Upper lobe of left lung (tissue), 4 donors: ENCODE results near the gene PRC1.

ENCODE experiments used
- POLR2A ChIP-seq, 4 donors: fragments of 450-650 bp; IDR thresholded peaks; one replicate each; pipeline ENCODE4 v1.5.1; 2016 to 2017; ENCODE audit warnings: antibody characterized with exemption in 4 of 4, mild to moderate bottlenecking in 2 of 4
- POLR2AphosphoS5 ChIP-seq, 2 donors: sonication (generic); formaldehyde crosslinking; IDR thresholded peaks; one replicate each; pipeline ENCODE4 v1.5.1; 2017; ENCODE audit warnings: antibody characterized with exemption in 2 of 2
- TF ChIP-seq, protein P1 (sequence below), 6 experiments: fragments of 450-650 bp in 4 of 6; fragments of 200-600 bp in 2 of 6; sonication (generic) in 2 of 6; IDR thresholded peaks; one replicate each; pipeline ENCODE4 v1.5.1; 2016 to 2019; ENCODE audit warnings: antibody characterized with exemption in 6 of 6

- TF ChIP-seq, protein P1, sequence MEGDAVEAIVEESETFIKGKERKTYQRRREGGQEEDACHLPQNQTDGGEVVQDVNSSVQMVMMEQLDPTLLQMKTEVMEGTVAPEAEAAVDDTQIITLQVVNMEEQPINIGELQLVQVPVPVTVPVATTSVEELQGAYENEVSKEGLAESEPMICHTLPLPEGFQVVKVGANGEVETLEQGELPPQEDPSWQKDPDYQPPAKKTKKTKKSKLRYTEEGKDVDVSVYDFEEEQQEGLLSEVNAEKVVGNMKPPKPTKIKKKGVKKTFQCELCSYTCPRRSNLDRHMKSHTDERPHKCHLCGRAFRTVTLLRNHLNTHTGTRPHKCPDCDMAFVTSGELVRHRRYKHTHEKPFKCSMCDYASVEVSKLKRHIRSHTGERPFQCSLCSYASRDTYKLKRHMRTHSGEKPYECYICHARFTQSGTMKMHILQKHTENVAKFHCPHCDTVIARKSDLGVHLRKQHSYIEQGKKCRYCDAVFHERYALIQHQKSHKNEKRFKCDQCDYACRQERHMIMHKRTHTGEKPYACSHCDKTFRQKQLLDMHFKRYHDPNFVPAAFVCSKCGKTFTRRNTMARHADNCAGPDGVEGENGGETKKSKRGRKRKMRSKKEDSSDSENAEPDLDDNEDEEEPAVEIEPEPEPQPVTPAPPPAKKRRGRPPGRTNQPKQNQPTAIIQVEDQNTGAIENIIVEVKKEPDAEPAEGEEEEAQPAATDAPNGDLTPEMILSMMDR (IDR thresholded peaks at IDR 0.05): peak; percentile 89 to 98 (median 92)
- TF ChIP-seq POLR2A (IDR thresholded peaks at IDR 0.05) (no peak), POLR2AphosphoS5 (IDR thresholded peaks at IDR 0.05) (peak in 1 of 2 donors; percentile 5)
Measured at GRCh38 chr15:90956274-90957030, 37.9 kb downstream of the PRC1 start.
